Heart right ventricle (tissue), 16 donors: ENCODE data around the gene SPRED1. TPM values are rescaled to one million over a fixed set of nuclear protein-coding genes. Genes with fewer than 3 reads are reported as not detected.

Source experiments
- ATAC-seq, 8 donors: fragments of 200-7000 bp; cut with Tn5 transposase; one replicate each; pipeline ENCODE4 v1.9.1; 2020; ENCODE audit warnings: mild to moderate bottlenecking in 8 of 8, moderate library complexity in 8 of 8, moderate number of reproducible peaks in 1 of 8
- DNase-seq, 2 donors: peaks; one replicate each; pipeline ENCODE4 v3.0.0-alpha.2; 2020
- H3K27ac ChIP-seq, 10 donors: fragments of 200-600 bp; sonication (generic) in 2 of 10; one replicate each; pipeline versions ENCODE4 v1.5.0 to v1.8.0; 2020 to 2022; ENCODE audit warnings: mild to moderate bottlenecking in 3 of 10
- H3K27me3 ChIP-seq, 7 donors: fragments of 200-600 bp; one replicate each; pipeline ENCODE4 v1.8.0; 2021 to 2022; ENCODE audit warnings: mild to moderate bottlenecking in 2 of 7
- H3K36me3 ChIP-seq, 9 donors: fragments of 200-600 bp; sonication (generic) in 1 of 9; one replicate each; pipeline versions ENCODE4 v1.5.0 to v1.8.0; 2020 to 2022; ENCODE audit warnings: mild to moderate bottlenecking in 2 of 9
- H3K4me1 ChIP-seq, 9 donors: fragments of 200-600 bp; sonication (generic) in 1 of 9; one replicate each; pipeline versions ENCODE4 v1.5.0 to v1.8.0; 2020 to 2022; ENCODE audit warnings: mild to moderate bottlenecking in 4 of 9
- H3K4me3 ChIP-seq, 10 donors: fragments of 200-600 bp; sonication (generic) in 2 of 10; one replicate each; pipeline versions ENCODE4 v1.5.0 to v1.8.0; 2020 to 2022; ENCODE audit warnings: mild to moderate bottlenecking in 7 of 10, moderate library complexity in 2 of 10
- H3K9me3 ChIP-seq, 11 donors: fragments of 200-600 bp in 10 of 11; sonication (generic) in 2 of 11; one replicate each; pipeline versions ENCODE4 v1.5.0 to v1.8.0; 2013 to 2022; ENCODE audit warnings: mild to moderate bottlenecking in 2 of 11, control low read depth in 1 of 11, moderate library complexity in 1 of 11
- CTCF ChIP-seq, 9 donors: fragments of 200-600 bp; sonication (generic) in 2 of 9; IDR thresholded peaks; one replicate each; pipeline versions ENCODE4 v1.5.0 to v1.8.0; 2021 to 2022; ENCODE audit warnings: antibody characterized with exemption in 9 of 9, mild to moderate bottlenecking in 5 of 9, moderate library complexity in 1 of 9
- WGBS, 2 donors: extraction: QIAGEN DNeasy Blood & Tissue Kit; methylation state at CpG; one replicate each; pipeline ENCODE4 v1.1.7; 2013; ENCODE audit warnings: inconsistent platforms in 1 of 2; 5-methylcytosine and 5-hydroxymethylcytosine counted together
- intact Hi-C, 10 donors: fragments of 100-400 bp; cut with DNase I; formaldehyde crosslinking; loops; one replicate each; pipeline versions ENCODE4 v1.11.1 to v1.14.2; 2022
- polyA plus RNA-seq, 2 donors: library from polyadenylated mRNA; stranded (reverse); fragments of 200-250 nt; gene quantifications; one replicate each; pipeline ENCODE4 v1.2.3, GENCODE V29; 2013
- total RNA-seq, 10 donors: library from RNA; stranded (reverse); fragmentation: NEBNext Ultra II Directional in 3 of 10; extraction: Animal tissue kit (Norgen Biotek cat#: 25700) in 3 of 10; gene quantifications; one replicate each; pipeline versions ENCODE4 v1.2.1 to v1.2.4, GENCODE V29; 2021 to 2023
- donor health status: Arrhythmogenic right ventricular cardiomyopathy.
- donor health status: ischemic (EF 13 %, LVEDD 7.1; RV severe dilation, severe dysfunction).
- donor health status: healthy with polysubstance abuse.
- donor health status: DM: no; HTN: yes; CAD: no.
- donor health status: DM: no; HTN: no; CAD: no.
- donor health status: ischemic (EF 25% LVEDD 6.9; RV normal size, moderate dysfunction).
- donor health status: ischemic (EF 25% LVEDD 5.7; RV mildly dilated, moderate dysfunction).
- donor health status: healthy.
- donor health status: DM: yes; HTN: yes; CAD: no.
- donor health status: Ischemic cardiomyopathy.
- donor health status: ischemic (EF 35%, LVEDD 5.7; RV mildly dilated, moderate dysfunction).
- donor health status: nonischemic (EF 11% LVEDD 7.7; RV severe dilation, severe dysfunction).
- donor health status: DM: yes; HTN: yes; CAD: no.
- donor health status: PGD.
- donor health status: ischemic (EF 29% LVEDD 5.4; RV normal size, mild dysfunction).
- donor health status: nonischemic (EF 23%, LVEDD 6.1; RV moderate dilation, normal function).

Gene SPRED1
- total and polyA plus RNA-seq, 12 donors = 3.3 to 20.2 (median 7.5) TPM

- intact Hi-C loops = loop anchor here in 2 of 10 donors (5.0 kb wide), 2 partner anchors 34 to 44 kb away; no protein-coding TSS in a partner anchor
- ATAC-seq (no peak), DNase-seq (no peak)
- no peak overlapping the region for H3K27ac ChIP-seq
- no peaks in the 10 kb centered on the region for H3K27me3 ChIP-seq
- 93 to 99% methylated on average over 3 of the region's 3 CpGs for WGBS, 2 donors
- H3K36me3 ChIP-seq = peaks cover 0 to 4% (median 0%) of the 10 kb centered on the region in 9 donors
- no peak overlapping the region for H3K4me3 ChIP-seq
- H3K4me1 ChIP-seq = peaks cover 0 to 89% (median 56%) of the 10 kb centered on the region in 9 donors
- no peaks in the 10 kb centered on the region for H3K9me3 ChIP-seq
- no peak for TF ChIP-seq CTCF (IDR thresholded peaks at IDR 0.05)
Observed at GRCh38 chr15:38263251-38263650, 10.6 kb downstream of the SPRED1 start.

- Histone ChIP-seq H3K4me3 (no peak overlapping the region), H3K9me3 (no peaks in the 10 kb centered on the region), H3K36me3 (peaks cover 0 to 10% (median 0%) of the 10 kb centered on the region in 9 donors), H3K27me3 (no peaks in the 10 kb centered on the region), H3K27ac (no peak overlapping the region), H3K4me1 (peaks cover 0 to 84% (median 48%) of the 10 kb centered on the region in 9 donors)
- TF ChIP-seq CTCF (IDR thresholded peaks at IDR 0.05) = no peak
- DNase-seq (no peak), ATAC-seq (peak in 1 of 8 donors; percentile 20)
- intact Hi-C loops = loop anchor here in 2 of 10 donors (5.0 kb wide), 2 partner anchors 33 to 43 kb away; no protein-coding TSS in a partner anchor
- 80 to 82% methylated on average over 3 of the region's 3 CpGs for WGBS, 2 donors
Observed at GRCh38 chr15:38263996-38264395, 11.4 kb downstream of the SPRED1 start.

- no peak for DNase-seq
- Histone ChIP-seq H3K4me3 (peak overlapping the region in 1 of 10 donors; percentile 17), H3K36me3 (peaks cover 0 to 24% (median 0%) of the 10 kb centered on the region in 9 donors), H3K9me3 (no peaks in the 10 kb centered on the region), H3K27me3 (no peaks in the 10 kb centered on the region), H3K4me1 (peaks cover 0 to 61% (median 34%) of the 10 kb centered on the region in 9 donors), H3K27ac (no peak overlapping the region)
- intact Hi-C loops = no loop called here
- peak in 2 of 8 donors; percentile 41 to 48 for ATAC-seq
- 54 to 55% methylated on average over 7 of the region's 7 CpGs for WGBS, 2 donors
- TF ChIP-seq CTCF (IDR thresholded peaks at IDR 0.05) = no peak
Observed at GRCh38 chr15:38266247-38266986, 13.8 kb downstream of the SPRED1 start.

GRCh38 chr15:38267421-38268022, 14.9 kb downstream of the SPRED1 start:
- Histone ChIP-seq H3K36me3 (peaks cover 0 to 24% (median 0%) of the 10 kb centered on the region in 9 donors), H3K4me3 (no peak overlapping the region), H3K9me3 (no peaks in the 10 kb centered on the region), H3K4me1 (peaks cover 0 to 51% (median 25%) of the 10 kb centered on the region in 9 donors), H3K27me3 (no peaks in the 10 kb centered on the region), H3K27ac (no peak overlapping the region)
- TF ChIP-seq CTCF (IDR thresholded peaks at IDR 0.05) = no peak
- 83 to 87% methylated on average over 3 of the region's 3 CpGs for WGBS, 2 donors
- intact Hi-C loops = no loop called here
- ATAC-seq (no peak), DNase-seq (no peak)
